Measurements from ENCODE around the gene TRDMT1.

Gene TRDMT1, protein sequence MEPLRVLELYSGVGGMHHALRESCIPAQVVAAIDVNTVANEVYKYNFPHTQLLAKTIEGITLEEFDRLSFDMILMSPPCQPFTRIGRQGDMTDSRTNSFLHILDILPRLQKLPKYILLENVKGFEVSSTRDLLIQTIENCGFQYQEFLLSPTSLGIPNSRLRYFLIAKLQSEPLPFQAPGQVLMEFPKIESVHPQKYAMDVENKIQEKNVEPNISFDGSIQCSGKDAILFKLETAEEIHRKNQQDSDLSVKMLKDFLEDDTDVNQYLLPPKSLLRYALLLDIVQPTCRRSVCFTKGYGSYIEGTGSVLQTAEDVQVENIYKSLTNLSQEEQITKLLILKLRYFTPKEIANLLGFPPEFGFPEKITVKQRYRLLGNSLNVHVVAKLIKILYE

DNA sequence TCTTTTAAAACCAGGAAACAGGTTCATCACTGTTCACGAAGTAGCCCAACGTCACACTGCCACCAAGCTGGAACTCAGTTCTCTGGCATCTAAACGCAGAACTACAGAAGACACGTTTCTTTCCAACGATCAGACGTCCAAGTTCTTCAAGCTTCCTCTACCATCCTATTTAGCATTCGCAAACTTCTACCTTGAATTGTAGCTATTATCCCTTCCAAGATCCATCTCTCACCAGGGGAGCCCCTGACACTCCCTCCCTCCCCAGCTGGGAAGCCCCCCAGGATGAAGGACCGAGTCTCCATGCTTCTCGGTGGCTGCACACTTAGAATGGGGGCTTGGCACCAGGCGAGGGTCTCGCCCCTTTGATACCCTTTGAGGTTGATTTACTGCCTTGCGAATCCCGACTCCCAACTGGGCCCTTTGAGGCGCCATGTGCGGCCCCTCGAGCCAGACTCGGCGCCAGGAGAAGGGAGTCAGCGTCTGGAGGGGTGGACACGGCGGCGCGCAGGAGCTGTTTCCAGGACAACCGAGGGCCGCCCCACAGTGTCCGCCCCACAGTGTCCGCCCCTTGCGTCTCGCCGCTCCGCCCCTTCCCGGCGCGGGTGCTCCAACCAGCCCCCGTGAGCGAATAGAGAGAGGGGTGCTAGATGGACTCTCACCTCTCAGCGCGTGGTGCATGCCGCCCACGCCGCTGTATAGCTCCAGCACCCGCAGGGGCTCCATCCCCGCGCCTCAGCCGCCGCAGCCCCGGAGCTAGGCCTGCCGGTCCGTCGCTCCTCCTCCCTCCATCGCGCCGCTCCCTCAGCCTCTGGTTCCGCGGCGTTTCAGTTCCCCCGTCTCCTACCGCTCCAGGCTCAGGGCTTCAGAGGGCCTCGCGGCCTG, at the start of gene TRDMT1:
TSS of gene TRDMT1 (minus strand) at position 761 of the 882 bp plus-strand sequence. CDS start at position 723, 38 bp downstream.
- DNase-seq (ENCODE audit: insufficient read length, low spot score), result peak; percentile 43
- peak; percentile 79 for FAIRE-seq

DNA sequence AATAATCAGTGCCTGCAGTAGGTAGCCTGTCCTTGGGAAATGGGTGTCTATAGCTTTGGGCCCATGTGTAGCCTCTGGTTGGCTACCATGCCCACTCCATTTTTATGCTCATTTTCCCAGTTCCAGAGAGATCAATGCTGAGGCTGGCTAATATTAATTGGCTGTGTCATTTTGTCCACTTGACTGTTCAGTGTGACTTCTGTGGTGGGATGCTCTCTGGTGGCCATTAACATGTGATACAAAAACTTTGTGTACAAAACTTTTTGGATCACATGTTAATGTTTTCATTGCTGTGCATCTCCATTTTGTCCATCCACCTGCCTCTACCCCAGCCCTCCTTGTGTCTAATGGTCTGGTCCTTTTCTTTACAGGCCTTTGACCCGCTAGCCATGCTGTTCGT, 49.3 kb upstream of the TRDMT1 start:
- no peak for DNase-seq (ENCODE audit: insufficient read length, low spot score)
- FAIRE-seq, result no peak

DNA sequence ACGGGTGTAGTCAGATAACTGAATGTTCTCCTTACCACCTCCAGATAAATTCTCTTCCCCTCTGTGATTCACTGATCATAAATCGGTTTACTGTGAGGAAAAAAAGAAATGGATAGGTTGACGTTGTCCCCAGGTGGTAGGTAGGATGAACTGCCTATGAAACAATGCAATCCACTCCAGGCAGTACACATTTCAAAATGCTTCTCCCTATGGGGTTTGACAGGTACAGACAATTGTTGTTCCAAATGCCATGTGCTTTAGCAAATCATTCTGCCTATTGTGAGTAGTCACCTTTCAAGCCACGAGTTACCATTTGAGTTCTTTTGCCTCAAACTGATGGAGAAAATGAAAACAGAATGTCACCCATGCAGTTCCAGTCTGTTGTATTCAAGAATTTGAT, 48.3 kb upstream of the TRDMT1 start:
- FAIRE-seq (no peak), DNase-seq (ENCODE audit: insufficient read length, low spot score) (no peak)

DNA sequence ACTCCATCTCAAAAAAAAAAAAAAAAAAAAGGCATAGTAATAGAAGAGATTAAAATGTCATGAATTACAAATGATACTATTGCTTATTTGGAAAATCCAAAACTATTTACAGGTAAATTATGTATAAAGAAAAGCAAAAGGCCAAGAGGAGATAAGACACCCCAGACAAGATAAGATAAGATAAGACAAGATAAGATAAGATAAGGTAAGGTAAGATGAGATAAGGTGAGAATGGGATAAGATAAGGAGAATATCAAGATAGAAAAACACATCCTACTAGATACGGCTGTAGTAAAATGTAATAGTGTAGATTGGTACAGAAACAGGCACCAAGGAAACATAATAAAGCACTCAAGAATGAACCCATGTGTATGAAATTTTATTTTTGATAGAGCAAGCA, 47.5 kb upstream of the TRDMT1 start:
- DNase-seq (ENCODE audit: insufficient read length, low spot score) (no peak), FAIRE-seq (no peak)

DNA sequence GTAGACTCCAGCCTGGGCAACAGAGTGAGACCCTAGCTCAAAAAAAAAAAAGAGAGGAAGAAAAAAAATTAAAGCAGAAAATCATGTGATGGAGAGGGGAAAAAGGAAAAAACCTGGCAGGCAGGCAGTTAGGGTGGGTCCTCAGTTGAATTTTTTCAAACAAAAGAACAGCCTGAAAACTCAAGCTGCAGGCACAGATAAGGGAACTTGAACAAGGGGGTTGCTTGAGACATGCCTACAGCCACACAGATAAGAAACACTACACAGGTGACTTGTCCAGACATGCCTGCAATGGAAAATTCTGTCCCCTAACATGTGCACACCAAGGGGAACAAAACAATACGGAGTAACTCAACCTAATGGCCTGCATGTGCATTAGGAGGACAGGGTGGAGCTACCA, 45.7 kb upstream of the TRDMT1 start:
- no peak for FAIRE-seq
- no peak for DNase-seq (ENCODE audit: insufficient read length, low spot score)

DNA sequence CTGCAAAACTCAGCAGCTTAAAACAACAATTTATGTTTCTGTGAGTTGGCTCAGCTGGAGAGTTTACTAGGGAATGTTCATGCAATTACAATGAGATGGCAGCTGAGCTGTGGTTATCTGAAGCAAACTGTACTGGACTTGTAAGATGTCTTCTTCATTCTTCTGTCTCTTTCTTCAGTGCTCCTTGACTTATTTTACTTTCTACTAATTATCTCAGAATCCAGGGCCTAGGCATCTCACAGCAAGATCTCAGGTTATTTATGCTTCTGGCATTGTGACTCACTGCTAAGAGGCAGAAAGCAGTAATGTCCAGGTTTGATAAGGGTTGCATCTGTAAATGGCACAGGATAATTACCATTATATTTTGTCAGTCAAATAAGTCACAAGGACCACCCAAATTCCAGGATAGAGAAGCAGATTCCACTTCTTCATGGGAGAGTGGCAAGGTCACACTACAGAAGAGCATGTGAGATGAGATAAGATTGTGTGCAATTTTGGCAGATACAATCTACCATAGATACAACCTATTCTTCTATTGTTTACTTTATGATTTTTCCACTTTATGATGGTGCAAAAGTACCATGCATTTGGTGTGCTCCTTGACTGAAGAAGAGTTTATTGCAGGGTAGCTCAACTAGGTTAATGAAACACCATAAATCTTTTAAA, 43.4 kb upstream of the TRDMT1 start:
- FAIRE-seq, result no peak
- DNase-seq (ENCODE audit: insufficient read length, low spot score), result no peak

DNA sequence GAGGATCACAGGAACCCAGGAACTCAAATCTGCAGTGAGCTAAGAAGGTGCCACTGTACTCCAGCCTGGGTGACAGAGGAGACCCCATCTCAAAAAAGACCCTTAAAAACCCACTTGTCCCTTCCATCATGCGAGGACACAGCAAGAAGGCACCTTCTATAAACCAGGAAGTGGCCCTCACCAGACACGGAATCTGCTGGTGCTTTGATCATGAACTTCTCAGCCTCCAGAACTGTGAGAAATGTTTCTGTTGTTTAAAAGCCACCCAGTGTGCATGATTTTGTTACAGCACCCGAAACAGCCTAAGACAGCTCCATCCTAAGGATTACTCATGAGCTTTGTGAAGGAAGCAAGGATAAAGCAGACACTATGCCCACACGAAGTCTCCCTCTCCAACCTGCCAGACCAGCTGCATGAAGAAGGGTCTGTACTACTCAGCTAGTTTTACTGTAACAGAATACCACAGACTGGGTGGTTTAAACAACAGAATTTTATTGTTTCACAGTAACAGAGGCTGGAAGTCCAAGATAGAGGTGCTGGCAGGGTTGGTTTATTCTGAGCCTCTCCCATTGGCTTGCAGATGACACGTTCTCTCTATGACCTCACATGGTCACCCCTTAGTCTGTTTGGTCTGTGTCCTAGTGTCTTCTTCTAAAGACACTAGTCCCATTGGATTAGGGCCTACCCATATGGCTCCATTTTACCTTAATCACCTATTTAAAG, 40.3 kb upstream of the TRDMT1 start:
- DNase-seq (ENCODE audit: insufficient read length, low spot score) (no peak), FAIRE-seq (no peak)

DNA sequence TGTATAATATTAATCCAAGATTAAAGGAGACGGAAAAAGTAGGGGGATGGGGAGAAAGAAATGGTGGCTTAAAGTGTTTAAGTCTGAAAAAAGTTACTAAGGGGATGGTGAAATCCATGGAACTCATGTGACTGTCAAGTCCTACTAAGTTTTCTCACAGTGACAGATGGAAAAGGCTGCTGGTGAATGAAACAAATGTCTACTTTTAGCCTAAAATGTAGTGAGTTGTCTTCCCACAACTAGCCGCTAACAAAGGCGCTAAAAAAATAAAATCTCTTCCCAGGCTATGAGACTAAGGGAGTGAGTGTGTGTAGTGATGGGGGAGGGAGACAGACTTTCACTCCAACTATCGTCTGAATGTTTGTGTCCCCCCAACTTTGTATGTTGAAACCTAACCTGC, 39.1 kb upstream of the TRDMT1 start:
- DNase-seq (ENCODE audit: insufficient read length, low spot score) (no peak), FAIRE-seq (no peak)

DNA sequence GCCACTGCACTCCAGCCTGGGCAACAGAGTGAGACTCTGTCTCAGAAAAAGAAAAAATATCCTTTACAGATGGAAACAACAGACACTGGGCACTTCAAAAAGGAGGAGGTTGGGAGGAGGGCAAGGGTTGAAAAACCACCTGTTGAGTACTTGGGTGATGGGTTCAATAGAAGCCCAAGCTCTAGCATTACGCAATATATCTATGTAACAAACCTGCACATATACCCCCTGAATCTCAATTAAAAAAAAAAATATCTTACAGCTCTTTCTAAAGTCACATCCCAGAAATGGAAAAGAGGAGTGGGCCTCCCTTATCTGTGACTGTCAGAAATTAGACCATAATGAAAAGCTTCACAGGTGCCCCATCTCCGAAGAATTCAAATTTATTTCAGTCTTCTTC, 38.6 kb upstream of the TRDMT1 start:
- FAIRE-seq (no peak), DNase-seq (ENCODE audit: insufficient read length, low spot score) (no peak)

DNA sequence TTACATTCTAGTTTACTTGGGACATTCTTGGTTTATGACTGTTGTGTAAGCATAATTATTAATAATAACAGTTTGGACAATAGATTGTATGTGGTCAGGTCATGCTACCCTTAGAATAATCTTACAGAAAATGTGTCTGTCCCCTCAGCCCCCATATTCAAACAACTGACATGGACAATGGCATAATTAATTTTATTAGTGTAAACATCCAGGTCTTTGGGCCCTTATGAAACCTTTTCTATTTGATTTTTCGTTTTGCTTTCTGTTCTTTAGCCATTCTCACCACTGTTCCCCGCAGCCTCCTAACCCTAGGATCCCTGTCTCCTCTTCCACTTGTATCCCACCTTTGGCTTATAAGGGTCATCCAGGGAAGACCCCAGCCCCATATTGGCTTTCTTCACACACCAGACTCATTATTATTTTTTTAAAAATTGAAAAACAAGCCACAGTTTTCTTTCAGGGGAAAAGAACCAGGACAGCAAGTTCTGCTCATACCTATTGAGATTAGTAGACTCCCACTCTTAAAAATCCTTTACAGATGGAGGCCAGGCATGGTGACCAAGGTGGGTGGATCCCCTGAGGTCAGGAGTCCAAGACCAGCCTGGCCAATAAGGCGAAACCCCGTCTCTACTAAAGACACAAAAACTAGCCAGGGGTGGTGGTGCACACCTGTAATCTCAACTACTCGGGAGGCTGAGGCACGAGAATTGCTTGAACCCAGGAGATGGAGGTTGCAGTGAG, 38.0 kb upstream of the TRDMT1 start:
- DNase-seq (ENCODE audit: insufficient read length, low spot score), result no peak

DNA sequence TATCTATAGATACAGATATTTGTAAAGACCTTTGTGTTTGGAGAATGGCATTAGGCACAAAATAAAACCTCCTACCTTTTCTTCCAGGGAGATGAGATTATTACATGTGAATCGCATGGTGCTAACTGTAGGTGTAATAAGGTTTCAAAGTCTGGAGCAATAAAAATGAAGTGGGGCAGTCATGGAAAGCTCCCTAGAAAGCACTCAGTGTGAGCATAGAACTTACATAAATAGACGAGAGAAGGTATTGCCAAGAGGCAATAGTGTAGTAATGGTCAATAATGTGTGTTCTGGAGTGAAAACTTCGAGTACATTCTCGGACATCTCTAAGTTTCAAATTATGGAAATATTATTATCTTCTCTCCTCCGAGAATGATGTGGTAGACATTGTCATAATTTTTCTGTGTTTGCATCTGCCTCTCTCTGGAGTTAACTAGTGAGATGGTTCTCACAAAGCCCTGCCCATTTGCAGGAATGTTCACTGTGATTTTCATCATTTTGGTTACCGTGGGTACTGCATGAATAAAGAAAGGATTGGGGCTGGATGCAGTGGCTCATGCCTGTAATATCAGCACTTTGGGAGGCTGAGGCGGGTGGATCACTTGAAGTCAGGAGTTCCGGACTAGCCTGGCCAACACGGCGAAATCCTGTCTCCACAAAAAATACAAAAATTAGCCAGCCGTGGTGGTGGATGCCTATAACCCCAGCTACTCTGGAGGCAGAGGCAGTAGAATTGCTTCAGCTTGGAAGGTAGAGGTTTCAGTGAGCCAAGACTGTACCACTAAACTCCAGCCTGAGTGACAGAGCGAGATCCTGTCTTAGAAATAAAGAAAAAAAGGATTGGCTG, 37.2 kb upstream of the TRDMT1 start:
- FAIRE-seq, result no peak
- DNase-seq (ENCODE audit: insufficient read length, low spot score), result no peak

More for the DNA sequence above, 38.0 kb upstream of the TRDMT1 start:
- FAIRE-seq, result no peak

DNA sequence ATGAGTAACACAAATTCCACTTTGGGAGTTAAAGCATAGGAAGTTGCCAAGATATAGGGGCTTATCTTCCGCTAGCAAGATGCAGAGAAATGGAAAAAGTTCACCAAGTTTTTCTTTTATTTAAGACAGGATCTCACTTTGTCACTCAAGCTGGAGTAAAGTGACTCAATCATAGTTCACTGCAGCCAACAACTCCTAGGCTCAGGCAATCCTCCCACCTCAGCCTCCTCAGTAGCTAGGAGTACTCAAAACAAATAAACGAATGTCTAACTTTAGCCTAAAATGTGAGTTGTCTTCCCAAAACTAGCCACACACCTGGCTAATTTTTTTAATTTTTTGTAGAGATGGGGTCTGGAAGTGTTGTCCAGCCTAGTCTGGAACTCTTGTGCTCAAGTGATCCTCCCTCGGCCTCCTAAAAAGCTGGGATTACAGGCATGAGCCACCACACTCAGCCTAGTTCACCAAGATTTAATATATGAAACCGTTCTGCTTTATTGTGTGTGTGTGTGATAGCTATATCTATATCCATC, 36.5 kb upstream of the TRDMT1 start:
- FAIRE-seq (no peak), DNase-seq (ENCODE audit: insufficient read length, low spot score) (no peak)

DNA sequence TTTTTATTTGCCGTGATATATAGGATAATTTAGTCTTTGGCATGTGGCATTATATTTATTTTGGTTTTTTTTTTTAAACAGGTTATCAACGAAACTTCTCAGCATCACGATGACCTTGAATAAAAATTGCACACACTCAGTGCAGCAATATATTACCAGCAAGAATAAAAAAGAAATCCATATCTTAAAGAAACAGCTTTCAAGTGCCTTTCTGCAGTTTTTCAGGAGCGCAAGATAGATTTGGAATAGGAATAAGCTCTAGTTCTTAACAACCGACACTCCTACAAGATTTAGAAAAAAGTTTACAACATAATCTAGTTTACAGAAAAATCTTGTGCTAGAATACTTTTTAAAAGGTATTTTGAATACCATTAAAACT, 35.7 kb upstream of the TRDMT1 start:
- DNase-seq (ENCODE audit: insufficient read length, low spot score) (no peak), FAIRE-seq (no peak)

DNA sequence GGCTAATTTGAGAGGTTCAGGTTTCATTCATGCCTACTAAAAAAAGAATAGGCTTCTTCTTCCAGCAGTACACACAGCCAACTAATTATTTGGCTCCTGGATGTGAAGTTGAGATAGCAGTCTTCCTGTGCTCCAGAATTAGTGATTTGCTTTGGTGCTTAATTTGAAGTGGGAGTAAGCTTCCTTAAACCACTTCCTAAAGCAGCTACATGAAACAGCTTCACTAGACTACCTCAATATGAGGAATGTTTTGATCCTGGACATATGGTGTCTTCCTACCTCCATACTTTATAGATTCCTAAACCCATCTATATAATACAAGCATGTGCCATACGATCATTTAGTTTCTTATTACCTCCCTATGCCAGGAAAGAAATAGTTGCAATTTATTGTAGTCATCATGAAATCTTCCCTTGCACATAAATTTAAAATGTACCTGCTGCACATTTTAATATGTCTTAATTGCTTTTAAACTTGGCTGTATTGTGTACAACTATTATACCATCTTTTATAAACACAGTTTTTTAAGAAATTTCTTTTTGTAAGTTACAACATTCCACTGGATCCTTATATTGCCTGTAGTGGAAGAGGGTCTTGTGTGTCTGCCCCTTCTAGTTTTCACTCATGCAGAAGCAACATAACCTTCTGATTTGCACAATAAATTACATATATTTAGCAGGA, 35.1 kb upstream of the TRDMT1 start:
- FAIRE-seq (no peak), DNase-seq (ENCODE audit: insufficient read length, low spot score) (no peak)

DNA sequence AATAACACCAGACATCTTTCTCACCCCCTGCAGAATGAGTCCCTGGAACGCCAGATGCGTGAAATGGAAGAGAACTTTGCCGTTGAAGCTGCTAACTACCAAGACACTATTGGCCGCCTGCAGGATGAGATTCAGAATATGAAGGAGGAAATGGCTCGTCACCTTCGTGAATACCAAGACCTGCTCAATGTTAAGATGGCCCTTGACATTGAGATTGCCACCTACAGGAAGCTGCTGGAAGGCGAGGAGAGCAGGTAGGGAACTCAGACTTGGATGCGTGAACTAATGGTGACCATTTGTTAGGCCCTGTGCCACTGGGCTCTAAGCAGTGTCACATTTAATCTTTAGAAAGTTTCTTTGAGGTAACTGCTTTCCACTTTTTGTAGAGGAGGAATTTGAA, 33.7 kb upstream of the TRDMT1 start:
- FAIRE-seq (no peak), DNase-seq (ENCODE audit: insufficient read length, low spot score) (no peak)

DNA sequence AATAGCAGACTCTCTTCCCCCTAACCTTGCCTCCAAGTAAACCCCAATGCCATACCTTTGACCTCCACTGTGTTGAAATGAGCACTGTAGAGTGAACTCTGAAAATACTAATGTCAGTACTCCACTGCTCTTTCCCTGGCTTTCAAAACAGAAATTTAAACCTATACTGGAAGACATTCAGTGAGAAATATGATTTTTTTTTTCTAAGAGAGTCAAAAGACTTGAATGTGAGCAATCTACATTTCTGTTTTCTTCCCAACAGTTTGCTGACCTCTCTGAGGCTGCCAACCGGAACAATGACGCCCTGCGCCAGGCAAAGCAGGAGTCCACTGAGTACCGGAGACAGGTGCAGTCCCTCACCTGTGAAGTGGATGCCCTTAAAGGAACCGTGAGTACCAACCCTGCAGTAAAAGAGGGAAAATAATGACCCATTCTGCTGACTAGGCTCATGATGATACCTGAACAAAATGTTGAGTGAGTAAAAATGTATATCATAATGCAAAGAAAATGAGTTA, 33.0 kb upstream of the TRDMT1 start:
- FAIRE-seq, result no peak
- DNase-seq (ENCODE audit: insufficient read length, low spot score), result no peak

DNA sequence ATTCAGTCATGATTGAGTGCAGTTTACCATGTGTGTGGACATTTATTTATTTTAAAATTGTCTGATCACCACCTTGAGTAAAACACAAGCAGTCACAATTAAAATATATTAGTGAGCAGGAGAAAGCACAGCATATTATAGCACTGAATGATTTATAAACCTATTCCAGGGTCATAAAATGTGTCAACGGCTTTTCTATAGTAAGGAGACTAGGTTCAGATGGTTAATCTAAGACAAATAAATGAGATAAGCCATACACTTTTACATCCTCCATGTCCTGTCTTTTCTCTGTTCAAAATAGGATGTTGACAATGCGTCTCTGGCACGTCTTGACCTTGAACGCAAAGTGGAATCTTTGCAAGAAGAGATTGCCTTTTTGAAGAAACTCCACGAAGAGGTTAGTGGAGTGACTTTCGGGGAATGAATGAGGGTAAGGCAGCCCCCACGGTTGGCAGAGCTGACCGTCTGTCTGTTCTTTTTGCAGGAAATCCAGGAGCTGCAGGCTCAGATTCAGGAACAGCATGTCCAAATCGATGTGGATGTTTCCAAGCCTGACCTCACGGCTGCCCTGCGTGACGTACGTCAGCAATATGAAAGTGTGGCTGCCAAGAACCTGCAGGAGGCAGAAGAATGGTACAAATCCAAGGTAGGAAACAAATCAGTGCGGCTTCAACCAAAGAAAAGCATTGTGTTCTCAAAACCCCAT, 32.0 kb upstream of the TRDMT1 start:
- no peak for FAIRE-seq
- DNase-seq (ENCODE audit: insufficient read length, low spot score), result no peak

All from GM19239 (cell line).